ENCODE results near the gene PSMB3. TPM values are rescaled to one million over a fixed set of nuclear protein-coding genes. Genes with fewer than 3 reads are reported as not detected.

PSMB3 gene
- total and polyA plus RNA-seq, 2 donors from 2014 or later, result 156 to 347 TPM

DNA sequence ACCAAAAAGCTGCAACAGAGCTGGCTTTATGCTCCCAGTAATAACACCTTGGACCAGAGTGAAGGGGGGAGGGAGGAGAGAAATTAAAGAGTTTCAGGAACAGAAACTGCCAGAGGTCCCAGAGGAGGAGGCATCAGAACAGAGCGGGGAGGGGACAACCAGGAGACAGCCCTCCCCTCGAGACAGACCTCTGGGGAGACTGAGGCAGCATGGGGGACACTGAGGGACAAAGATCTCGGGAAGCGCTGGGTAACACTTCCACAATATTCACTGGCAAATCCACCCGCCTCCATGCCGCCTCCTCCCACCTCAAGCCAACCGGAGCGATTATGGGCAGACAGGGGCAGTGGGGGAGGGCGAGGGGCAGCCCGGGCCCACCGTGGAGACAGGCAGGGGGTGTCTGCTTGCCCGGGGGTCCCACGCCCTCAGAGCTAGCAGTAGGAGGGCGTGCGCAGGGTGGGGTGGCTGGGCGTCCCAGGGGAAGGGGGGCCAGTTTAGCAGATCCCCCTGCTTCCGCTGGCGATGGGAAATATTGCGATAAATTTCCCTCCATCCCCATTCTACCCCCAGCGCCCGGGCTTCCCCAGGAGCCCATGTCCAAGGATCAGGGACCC, 5.6 kb upstream of the PSMB3 start:
- Histone ChIP-seq H3K27me3 (ENCODE audit: control insufficient read depth, insufficient read depth, low read length) (no peaks in the 10 kb centered on the region), H3K9ac (ENCODE audit: low read length in 3 of 3) (peak overlapping the region in 2 of 3 donors; percentile 26 to 81), H3K27ac (ENCODE audit: low read depth in 2 of 2, low read length in 2 of 2) (peak overlapping the region; percentile 81 to 88), H3K4me3 (ENCODE audit: low read length in 3 of 3) (peak overlapping the region; percentile 21 to 85 (median 55)), H3K4me1 (ENCODE audit: control insufficient read depth in 2 of 3, insufficient read depth in 2 of 3, low read depth in 1 of 3, low read length in 3 of 3) (peaks cover 0 to 50% (median 28%) of the 10 kb centered on the region in 3 donors), H3K9me3 (ENCODE audit: control insufficient read depth in 2 of 3, insufficient read depth in 1 of 3, low read length in 3 of 3) (no peaks in the 10 kb centered on the region), H3K36me3 (ENCODE audit: control insufficient read depth in 2 of 3, insufficient read depth in 3 of 3, low read length in 3 of 3) (no peaks in the 10 kb centered on the region)
- intact Hi-C loops (cut with DNase I), result no loop called here
- TF ChIP-seq, protein P1, sequence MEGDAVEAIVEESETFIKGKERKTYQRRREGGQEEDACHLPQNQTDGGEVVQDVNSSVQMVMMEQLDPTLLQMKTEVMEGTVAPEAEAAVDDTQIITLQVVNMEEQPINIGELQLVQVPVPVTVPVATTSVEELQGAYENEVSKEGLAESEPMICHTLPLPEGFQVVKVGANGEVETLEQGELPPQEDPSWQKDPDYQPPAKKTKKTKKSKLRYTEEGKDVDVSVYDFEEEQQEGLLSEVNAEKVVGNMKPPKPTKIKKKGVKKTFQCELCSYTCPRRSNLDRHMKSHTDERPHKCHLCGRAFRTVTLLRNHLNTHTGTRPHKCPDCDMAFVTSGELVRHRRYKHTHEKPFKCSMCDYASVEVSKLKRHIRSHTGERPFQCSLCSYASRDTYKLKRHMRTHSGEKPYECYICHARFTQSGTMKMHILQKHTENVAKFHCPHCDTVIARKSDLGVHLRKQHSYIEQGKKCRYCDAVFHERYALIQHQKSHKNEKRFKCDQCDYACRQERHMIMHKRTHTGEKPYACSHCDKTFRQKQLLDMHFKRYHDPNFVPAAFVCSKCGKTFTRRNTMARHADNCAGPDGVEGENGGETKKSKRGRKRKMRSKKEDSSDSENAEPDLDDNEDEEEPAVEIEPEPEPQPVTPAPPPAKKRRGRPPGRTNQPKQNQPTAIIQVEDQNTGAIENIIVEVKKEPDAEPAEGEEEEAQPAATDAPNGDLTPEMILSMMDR (IDR thresholded peaks at IDR 0.05; ENCODE audit: borderline replicate concordance, extremely low read depth, insufficient read depth), result no peak
- FAIRE-seq (no peak), DNase-seq (peak in 3 of 5 donors; percentile 17 to 81 (median 55))

DNA sequence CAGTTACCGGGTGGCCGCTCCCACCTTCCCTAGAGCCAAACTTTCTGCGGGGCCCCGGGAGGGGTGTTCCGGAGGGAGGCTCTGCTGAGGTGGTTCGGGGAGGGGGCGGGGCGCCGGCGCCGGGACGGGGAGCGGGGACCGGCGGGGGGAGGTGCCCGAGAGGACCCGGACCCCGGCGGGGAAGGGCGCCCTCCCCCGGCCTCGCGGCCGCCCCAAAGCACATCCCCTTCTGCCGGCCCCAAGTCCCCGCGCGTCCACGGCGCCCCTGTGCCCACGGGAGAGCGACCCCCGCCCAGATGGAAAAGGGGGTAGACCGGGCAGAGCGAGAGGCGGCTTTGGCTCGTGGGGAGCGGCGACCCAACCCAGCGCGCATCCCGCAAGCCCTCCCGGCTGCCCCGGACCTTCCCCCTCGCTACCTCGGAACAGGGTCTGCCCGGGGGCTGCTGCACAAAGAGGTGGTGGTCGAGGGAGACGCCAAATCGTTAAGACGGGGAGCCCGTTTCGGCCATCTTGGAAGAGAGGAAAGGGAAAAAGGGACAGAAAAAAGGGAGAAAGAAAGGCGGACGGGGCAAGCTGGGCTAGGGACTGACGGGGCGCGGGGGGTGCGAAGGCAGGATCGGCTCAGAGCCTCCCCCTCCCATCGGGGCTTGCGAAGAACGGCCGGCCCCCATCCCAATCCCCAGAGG, 4.9 kb upstream of the PSMB3 start:
- H3K4me3 ChIP-seq (ENCODE audit: low read length in 3 of 3), result peak overlapping the region; percentile 46 to 85 (median 79)
- intact Hi-C loops (cut with DNase I), result no loop called here
- H3K9me3 ChIP-seq (ENCODE audit: control insufficient read depth in 2 of 3, insufficient read depth in 1 of 3, low read length in 3 of 3), result no peaks in the 10 kb centered on the region
- peak overlapping the region; percentile 81 to 88 for H3K27ac ChIP-seq (ENCODE audit: low read depth in 2 of 2, low read length in 2 of 2)
- FAIRE-seq (no peak), DNase-seq (peak in 4 of 5 donors; percentile 54 to 88 (median 66))
- TF ChIP-seq, protein P1 (IDR thresholded peaks at IDR 0.05; ENCODE audit: borderline replicate concordance, extremely low read depth, insufficient read depth), result no peak
- peaks cover 0 to 48% (median 24%) of the 10 kb centered on the region in 3 donors for H3K4me1 ChIP-seq (ENCODE audit: control insufficient read depth in 2 of 3, insufficient read depth in 2 of 3, low read depth in 1 of 3, low read length in 3 of 3)
- no peaks in the 10 kb centered on the region for H3K27me3 ChIP-seq (ENCODE audit: control insufficient read depth, insufficient read depth, low read length)
- no peaks in the 10 kb centered on the region for H3K36me3 ChIP-seq (ENCODE audit: control insufficient read depth in 2 of 3, insufficient read depth in 3 of 3, low read length in 3 of 3)
- peak overlapping the region; percentile 30 to 81 (median 59) for H3K9ac ChIP-seq (ENCODE audit: low read length in 3 of 3)

DNA sequence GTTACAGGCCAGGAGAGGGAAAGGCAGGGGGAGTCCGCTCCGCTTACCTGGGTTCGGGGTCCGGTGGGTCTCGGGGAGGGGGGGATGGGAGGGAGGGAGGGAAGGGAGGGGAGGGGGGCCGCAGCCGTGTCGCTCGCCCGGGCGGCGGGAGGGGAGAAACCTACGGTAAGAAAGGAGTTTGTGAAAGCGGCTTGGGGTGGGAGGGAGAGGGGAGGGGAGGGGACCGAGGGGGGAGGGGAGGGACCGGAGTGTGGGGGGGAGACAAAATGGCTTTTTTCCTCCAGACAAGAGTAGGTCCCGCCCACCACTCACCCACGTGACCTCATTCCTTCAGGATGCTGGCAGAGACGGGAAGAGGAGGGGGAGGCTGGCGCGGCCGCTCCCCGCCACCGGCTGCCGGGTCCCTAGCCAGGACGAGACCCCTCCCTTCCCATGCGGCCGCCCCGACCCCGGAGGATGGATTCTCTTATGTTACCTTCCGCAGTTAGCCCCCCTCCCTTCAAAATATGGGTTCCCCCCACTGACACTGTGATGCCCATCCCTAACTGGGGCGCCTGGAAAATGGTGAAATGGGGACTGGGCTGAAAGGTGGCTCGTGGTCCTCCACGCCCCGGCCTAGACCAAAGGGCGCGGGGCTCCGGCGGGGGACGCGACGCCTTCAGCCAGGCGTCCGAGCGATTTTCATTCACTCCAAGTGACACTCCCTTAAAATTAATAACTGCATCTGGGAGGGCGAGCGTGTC, 4.2 kb upstream of the PSMB3 start, which contains the start of gene PCGF2:
Gene PCGF2 (minus strand): TSS at position 188 of the 743 bp plus-strand sequence. CDS start 7,934 bp downstream, outside the sequence.
- FAIRE-seq, result no peak
- H3K9ac ChIP-seq (ENCODE audit: low read length in 3 of 3), result peak within 1 kb of the TSS; percentile 30 to 81 (median 59)
- H3K4me3 ChIP-seq (ENCODE audit: low read length in 3 of 3), result peak within 1 kb of the TSS; percentile 46 to 100 (median 79)
- DNase-seq, result peak; percentile 96 to 98 (median 97)
- intact Hi-C loops (cut with DNase I), result no loop called here
- H3K27ac ChIP-seq (ENCODE audit: low read depth in 2 of 2, low read length in 2 of 2), result peak within 1 kb of the TSS; percentile 88 to 96
- TF ChIP-seq, protein P1 (IDR thresholded peaks at IDR 0.05; ENCODE audit: borderline replicate concordance, extremely low read depth, insufficient read depth), result no peak
- peaks cover 0 to 44% (median 20%) of the 10 kb centered on the region in 3 donors for H3K4me1 ChIP-seq (ENCODE audit: control insufficient read depth in 2 of 3, insufficient read depth in 2 of 3, low read depth in 1 of 3, low read length in 3 of 3)
- no peaks in the 10 kb centered on the region for H3K27me3 ChIP-seq (ENCODE audit: control insufficient read depth, insufficient read depth, low read length)
- H3K36me3 ChIP-seq (ENCODE audit: control insufficient read depth in 2 of 3, insufficient read depth in 3 of 3, low read length in 3 of 3), result no peaks in the 10 kb centered on the region
- no peaks in the 10 kb centered on the region for H3K9me3 ChIP-seq (ENCODE audit: control insufficient read depth in 2 of 3, insufficient read depth in 1 of 3, low read length in 3 of 3)
